Endothelial cell (in vitro differentiated cells): ENCODE results near the gene SLC4A8. TPM values are rescaled to one million over a fixed set of nuclear protein-coding genes. Genes with fewer than 3 reads are reported as not detected.

Experiments
- DNase-seq: peaks from one replicate; pipeline ENCODE4 v3.0.0; 2021; ENCODE audit warnings: low spot score
- H3K27ac Mint-ChIP-seq: one replicate; pipeline ENCODE4 v1.8.0; 2021; ENCODE audit warnings: mixed read lengths, inconsistent platforms; ENCODE audit not compliant: unreplicated experiment
- H3K27me3 Mint-ChIP-seq: one replicate; pipeline ENCODE4 v1.8.0; 2021; ENCODE audit warnings: mild to moderate bottlenecking, moderate library complexity, mixed read lengths, inconsistent platforms; ENCODE audit not compliant: unreplicated experiment
- H3K36me3 Mint-ChIP-seq: one replicate; pipeline ENCODE4 v1.8.0; 2021; ENCODE audit warnings: mild to moderate bottlenecking, low read depth, mixed read lengths, inconsistent platforms; ENCODE audit not compliant: unreplicated experiment
- H3K4me1 Mint-ChIP-seq: one replicate; pipeline ENCODE4 v1.8.0; 2021; ENCODE audit warnings: mild to moderate bottlenecking, mixed read lengths, inconsistent platforms; ENCODE audit not compliant: unreplicated experiment
- H3K4me3 Mint-ChIP-seq: one replicate; pipeline ENCODE4 v1.8.0; 2021; ENCODE audit warnings: mild to moderate bottlenecking, mixed read lengths, inconsistent platforms; ENCODE audit not compliant: unreplicated experiment
- H3K9me3 Mint-ChIP-seq: one replicate; pipeline ENCODE4 v1.8.0; 2021; ENCODE audit warnings: mixed read lengths, inconsistent platforms; ENCODE audit not compliant: unreplicated experiment
- total RNA-seq: library from RNA; stranded (reverse); fragmentation: NEBNext Ultra II Directional; extraction: Animal tissue kit (Norgen Biotek cat#: 25700); gene quantifications from one replicate; pipeline ENCODE4 v1.2.1, GENCODE V29; 2021; ENCODE audit not compliant: unreplicated experiment
- TF ChIP-seq, protein P1 (sequence below): fragments of 200-600 bp; sonication (generic); IDR thresholded peaks from one replicate; pipeline ENCODE4 v1.5.0; 2021; ENCODE audit warnings: antibody characterized with exemption; ENCODE audit not compliant: unreplicated experiment

Gene SLC4A8
- total RNA-seq, 1 donor from 2014 or later: 16.7 TPM

DNA sequence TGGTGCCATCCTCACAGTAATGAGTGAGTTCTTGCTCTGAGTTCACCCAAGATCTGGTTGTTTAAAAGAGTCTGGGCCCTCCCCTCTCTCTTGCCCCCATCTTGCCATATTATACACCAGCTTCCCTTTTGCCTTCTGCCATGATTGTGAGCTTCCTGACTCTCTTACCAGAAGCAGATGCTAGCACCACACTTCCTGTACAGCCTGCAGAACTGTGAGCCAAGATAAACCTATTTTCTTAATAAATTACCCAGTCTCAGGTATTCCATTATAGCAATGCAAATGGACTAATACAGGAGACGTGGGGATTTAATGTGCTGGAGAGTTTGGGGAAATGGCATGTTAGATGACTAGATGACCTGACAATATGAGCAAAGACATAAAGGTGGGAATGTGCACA is 12.8 kb downstream of the SLC4A8 start:
- peaks cover 23% of the 10 kb centered on the region for H3K4me1 Mint-ChIP-seq
- no peak overlapping the region for H3K4me3 Mint-ChIP-seq
- DNase-seq: no peak

DNA sequence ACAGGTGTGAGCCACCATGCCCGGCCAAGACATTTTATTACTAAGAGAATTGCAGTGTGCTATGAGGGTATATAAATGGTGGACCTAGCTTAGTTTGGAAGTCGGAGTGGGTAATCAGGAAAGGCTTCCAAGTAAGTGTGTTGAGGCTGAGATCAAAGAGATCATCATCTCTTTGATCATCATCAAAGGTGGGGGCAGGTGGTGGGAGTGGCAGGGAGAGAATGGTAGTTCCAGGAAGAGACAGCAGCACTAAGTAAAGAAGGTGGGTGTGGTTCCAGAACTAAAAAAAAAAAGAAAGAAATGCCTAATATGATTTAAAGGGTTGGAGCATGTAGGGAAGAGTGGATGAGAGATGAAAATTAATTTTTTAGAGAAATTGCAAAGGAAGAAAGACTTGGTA is 14.7 kb downstream of the SLC4A8 start:
- H3K36me3 Mint-ChIP-seq: no peaks in the 10 kb centered on the region

More for the DNA sequence above, 12.8 kb downstream of the SLC4A8 start:
- TF ChIP-seq, protein P1, sequence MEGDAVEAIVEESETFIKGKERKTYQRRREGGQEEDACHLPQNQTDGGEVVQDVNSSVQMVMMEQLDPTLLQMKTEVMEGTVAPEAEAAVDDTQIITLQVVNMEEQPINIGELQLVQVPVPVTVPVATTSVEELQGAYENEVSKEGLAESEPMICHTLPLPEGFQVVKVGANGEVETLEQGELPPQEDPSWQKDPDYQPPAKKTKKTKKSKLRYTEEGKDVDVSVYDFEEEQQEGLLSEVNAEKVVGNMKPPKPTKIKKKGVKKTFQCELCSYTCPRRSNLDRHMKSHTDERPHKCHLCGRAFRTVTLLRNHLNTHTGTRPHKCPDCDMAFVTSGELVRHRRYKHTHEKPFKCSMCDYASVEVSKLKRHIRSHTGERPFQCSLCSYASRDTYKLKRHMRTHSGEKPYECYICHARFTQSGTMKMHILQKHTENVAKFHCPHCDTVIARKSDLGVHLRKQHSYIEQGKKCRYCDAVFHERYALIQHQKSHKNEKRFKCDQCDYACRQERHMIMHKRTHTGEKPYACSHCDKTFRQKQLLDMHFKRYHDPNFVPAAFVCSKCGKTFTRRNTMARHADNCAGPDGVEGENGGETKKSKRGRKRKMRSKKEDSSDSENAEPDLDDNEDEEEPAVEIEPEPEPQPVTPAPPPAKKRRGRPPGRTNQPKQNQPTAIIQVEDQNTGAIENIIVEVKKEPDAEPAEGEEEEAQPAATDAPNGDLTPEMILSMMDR: no peak
- no peaks in the 10 kb centered on the region for H3K36me3 Mint-ChIP-seq
- H3K27ac Mint-ChIP-seq: peak overlapping the region; percentile 27
- no peaks in the 10 kb centered on the region for H3K27me3 Mint-ChIP-seq
- no peaks in the 10 kb centered on the region for H3K9me3 Mint-ChIP-seq

DNA sequence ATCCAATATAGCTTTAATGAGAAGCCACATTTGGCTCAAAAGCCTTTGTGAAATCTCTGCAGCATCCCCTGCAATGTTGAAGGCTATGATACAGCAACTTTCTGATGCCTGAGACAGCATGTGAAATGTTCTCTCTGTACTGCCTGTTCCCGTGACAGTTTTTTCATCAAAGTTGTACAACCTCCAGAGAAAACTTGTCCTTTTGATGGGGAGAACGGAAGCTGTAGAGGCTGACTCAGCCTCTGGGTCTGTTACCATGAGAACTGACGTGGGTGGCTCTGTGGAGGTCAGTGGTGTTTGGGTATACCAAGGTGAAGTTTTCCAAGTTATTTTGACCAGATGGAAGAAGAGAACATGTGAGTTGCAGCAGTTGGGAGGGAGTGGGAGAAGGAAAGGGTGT is 17.0 kb downstream of the SLC4A8 start:
- H3K27me3 Mint-ChIP-seq: no peaks in the 10 kb centered on the region
- TF ChIP-seq, protein P1: no peak
- no peak overlapping the region for H3K4me3 Mint-ChIP-seq
- H3K27ac Mint-ChIP-seq: no peak overlapping the region
- H3K4me1 Mint-ChIP-seq: peaks cover 6% of the 10 kb centered on the region
- DNase-seq: no peak
- no peaks in the 10 kb centered on the region for H3K9me3 Mint-ChIP-seq
- H3K36me3 Mint-ChIP-seq: no peaks in the 10 kb centered on the region

More for the DNA sequence above, 14.7 kb downstream of the SLC4A8 start:
- TF ChIP-seq, protein P1: no peak
- Mint-ChIP-seq H3K4me3 (no peak overlapping the region), H3K4me1 (peaks cover 6% of the 10 kb centered on the region), H3K27me3 (no peaks in the 10 kb centered on the region), H3K27ac (no peak overlapping the region), H3K9me3 (no peaks in the 10 kb centered on the region)
- no peak for DNase-seq

DNA sequence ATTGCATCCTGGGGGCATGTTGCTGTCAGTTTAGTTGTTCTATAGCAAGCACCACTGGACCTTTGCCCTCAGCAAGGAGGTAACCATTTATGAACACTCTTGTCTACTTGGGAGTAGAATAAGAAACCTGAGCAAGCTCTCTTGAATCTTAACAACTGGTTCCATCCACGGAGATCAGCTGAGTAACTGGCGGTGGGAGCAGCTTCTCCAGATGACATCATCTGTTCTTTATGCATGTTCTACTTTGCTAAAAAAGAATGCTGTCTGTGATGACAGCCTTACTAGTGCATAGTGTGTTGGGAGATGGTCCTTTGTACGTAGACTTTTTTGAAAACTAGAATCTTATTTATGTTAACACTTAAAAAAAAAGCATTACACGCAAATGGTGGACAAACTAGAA is 17.7 kb downstream of the SLC4A8 start:
- DNase-seq: no peak
- Mint-ChIP-seq H3K4me1 (peaks cover 4% of the 10 kb centered on the region), H3K27me3 (no peaks in the 10 kb centered on the region), H3K27ac (no peak overlapping the region), H3K36me3 (no peaks in the 10 kb centered on the region), H3K4me3 (no peak overlapping the region), H3K9me3 (no peaks in the 10 kb centered on the region)
- TF ChIP-seq, protein P1: no peak

DNA sequence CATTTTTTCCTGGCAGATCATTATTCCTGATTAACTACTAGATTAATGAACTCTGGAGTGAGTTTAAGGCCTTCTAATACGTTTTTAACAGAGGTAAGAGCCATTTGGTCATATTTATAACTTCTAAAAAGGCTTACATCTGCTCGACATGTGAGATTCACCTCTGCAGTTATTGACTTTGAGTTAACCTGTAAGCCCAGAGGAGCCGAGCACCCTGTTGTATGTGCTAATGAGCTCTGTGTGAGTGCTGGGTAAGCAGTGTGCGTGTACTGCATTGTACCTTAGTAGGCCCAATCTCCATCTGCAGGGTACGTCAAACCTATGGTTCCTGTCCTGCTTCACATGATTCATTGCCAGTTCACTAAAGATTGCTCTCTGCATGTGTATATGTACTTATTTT is 18.9 kb downstream of the SLC4A8 start:
- H3K27me3 Mint-ChIP-seq: peaks cover under 1% of the 10 kb centered on the region
- H3K9me3 Mint-ChIP-seq: no peaks in the 10 kb centered on the region
- no peak for DNase-seq
- no peak overlapping the region for H3K27ac Mint-ChIP-seq
- TF ChIP-seq, protein P1: no peak
- H3K36me3 Mint-ChIP-seq: peaks cover 5% of the 10 kb centered on the region
- H3K4me1 Mint-ChIP-seq: peaks cover 7% of the 10 kb centered on the region
- H3K4me3 Mint-ChIP-seq: no peak overlapping the region
